ENCODE results near the gene ZNF550.

ZNF550 gene

DNA sequence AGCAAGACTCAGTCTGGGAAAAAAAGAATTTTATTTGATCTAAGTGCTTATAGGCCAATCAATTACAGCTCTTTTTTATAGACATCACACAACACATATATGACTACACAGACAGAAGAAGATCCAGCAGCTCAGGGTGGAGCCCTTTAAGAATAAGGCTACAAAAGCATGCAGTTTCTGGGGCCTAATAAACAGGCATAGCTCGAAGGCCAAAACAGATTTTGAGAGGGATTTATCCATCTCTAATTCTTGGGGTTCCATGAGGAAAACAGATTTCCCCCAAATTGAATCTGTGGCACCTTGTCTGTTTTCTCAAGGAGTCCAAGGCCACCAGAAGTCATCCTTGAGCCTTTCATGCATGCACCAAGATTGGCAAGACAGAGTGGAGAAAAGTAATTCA lies 3.9 kb upstream of the ZNF550 start:
- ChIA-PET POLR2A (ENCODE audit: low non-redundant PET) (no interaction called here), CTCF (interaction anchor here (0.6 kb wide), 1 partner anchor 308 kb away, joined by 3 read pairs; no protein-coding TSS in a partner anchor)
- DNase-seq (ENCODE audit: low spot score) = no peak
- TF ChIP-seq, protein P1, sequence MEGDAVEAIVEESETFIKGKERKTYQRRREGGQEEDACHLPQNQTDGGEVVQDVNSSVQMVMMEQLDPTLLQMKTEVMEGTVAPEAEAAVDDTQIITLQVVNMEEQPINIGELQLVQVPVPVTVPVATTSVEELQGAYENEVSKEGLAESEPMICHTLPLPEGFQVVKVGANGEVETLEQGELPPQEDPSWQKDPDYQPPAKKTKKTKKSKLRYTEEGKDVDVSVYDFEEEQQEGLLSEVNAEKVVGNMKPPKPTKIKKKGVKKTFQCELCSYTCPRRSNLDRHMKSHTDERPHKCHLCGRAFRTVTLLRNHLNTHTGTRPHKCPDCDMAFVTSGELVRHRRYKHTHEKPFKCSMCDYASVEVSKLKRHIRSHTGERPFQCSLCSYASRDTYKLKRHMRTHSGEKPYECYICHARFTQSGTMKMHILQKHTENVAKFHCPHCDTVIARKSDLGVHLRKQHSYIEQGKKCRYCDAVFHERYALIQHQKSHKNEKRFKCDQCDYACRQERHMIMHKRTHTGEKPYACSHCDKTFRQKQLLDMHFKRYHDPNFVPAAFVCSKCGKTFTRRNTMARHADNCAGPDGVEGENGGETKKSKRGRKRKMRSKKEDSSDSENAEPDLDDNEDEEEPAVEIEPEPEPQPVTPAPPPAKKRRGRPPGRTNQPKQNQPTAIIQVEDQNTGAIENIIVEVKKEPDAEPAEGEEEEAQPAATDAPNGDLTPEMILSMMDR (conservative IDR thresholded peaks at IDR 0.05; ENCODE audit: low read depth) = no peak
- no peak overlapping the region for H3K27ac ChIP-seq

DNA sequence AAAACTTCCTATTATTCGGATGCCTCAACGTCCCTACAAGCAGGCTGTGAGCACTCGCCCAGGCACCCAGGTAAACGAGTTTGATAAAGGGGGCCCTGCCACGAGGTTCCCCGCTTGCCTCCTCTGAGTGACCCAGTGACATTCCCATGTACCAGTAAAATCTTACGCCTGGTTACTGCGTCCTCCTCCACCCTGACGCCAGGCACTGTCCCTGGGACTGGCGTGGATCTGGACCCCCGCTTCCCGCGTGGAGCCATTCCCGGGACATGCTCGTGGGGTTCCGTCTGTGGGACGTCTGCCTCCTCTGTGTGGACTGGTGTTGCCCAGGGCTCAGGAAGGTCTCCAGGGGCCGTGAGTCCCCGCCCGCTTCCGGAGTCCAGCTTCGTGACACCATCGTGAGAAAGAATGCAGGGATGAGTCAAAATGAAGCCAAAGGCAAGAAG lies 407 bp upstream of the ZNF550 start:
- CTCF ChIA-PET = no interaction called here
- TF ChIP-seq, protein P1 (conservative IDR thresholded peaks at IDR 0.05; ENCODE audit: low read depth) = no peak
- H3K27ac ChIP-seq = peak overlapping the region; percentile 66
- POLR2A ChIA-PET (ENCODE audit: low non-redundant PET) = no interaction called here
- DNase-seq (ENCODE audit: low spot score) = peak; percentile 64

DNA sequence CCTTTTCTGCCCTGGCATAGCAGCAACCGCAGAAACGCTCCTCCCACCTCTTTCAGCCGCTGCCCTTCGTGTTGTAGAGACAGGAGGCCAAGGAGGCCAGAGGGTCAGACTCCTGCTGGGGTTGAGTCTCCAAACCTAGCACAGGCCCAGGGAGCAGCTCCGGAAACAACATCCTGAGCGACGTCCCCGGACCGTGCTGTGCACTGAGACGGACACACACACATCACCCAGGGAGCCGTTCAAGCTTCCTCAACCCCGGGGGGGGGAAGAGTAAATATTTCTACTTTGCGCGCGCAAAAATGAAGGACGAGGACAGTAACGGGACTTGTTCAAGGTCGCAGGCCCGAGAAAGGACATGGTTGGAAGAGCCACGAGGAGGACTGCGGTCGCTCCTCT lies 657 bp downstream of the ZNF550 start:
- peak overlapping the region; percentile 66 for H3K27ac ChIP-seq
- TF ChIP-seq, protein P1 (conservative IDR thresholded peaks at IDR 0.05; ENCODE audit: low read depth) = no peak
- ChIA-PET CTCF (interaction anchor here (0.7 to 1.1 kb wide), 2 partner anchors 167 to 596 kb away, joined by 3 read pairs; no protein-coding TSS in a partner anchor), POLR2A (ENCODE audit: low non-redundant PET) (interaction anchor here (0.6 kb wide), 1 partner anchor 8 kb away, joined by 3 read pairs; no protein-coding TSS in a partner anchor)
- DNase-seq (ENCODE audit: low spot score) = peak; percentile 51

DNA sequence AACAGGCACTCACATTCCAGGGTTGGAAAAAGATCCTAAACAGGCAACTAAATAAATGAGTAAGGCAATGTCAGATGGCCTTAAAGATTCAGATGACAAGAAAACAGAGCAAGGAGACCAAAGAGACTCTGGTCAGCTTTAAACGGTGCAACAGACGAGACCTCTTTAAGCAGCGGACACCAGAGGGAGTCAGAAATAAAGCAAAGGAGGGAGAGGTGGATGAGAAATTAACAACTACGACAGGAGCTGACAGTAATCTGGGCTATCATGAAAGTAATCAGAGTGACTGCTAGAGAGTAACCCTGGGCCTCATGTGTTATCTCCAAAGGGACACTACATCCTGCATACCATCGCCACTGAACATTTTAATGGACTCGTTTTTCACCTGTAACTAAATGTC lies 1.1 kb downstream of the ZNF550 start:
- H3K27ac ChIP-seq = no peak overlapping the region
- TF ChIP-seq, protein P1 (conservative IDR thresholded peaks at IDR 0.05; ENCODE audit: low read depth) = no peak
- DNase-seq (ENCODE audit: low spot score) = peak; percentile 10
- CTCF ChIA-PET = interaction anchor here (1.1 kb wide), 1 partner anchor 597 kb away, joined by 3 read pairs; no protein-coding TSS in a partner anchor
- POLR2A ChIA-PET (ENCODE audit: low non-redundant PET) = interaction anchor here (0.6 kb wide), 1 partner anchor 8 kb away, joined by 3 read pairs; no protein-coding TSS in a partner anchor

DNA sequence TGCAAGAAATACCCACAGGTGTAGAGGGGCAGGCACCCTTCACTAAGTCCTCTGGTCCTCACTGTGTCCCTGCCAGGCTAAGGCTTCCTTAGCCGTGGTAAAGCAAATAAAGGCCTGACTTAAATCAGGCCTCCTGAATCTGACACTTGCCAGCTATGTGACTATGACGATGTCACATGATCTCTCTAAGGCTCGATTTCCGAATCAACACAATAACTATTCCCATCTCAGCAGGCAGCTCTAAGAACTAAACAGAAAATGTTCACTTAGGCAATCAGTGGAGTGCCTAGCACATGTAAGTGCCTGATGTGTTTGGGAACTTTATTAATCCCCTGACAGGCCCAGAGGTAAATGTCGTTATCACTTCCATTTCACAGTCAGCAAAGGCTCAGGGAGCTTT lies 2.0 kb downstream of the ZNF550 start:
- ChIA-PET CTCF (no interaction called here), POLR2A (ENCODE audit: low non-redundant PET) (no interaction called here)
- TF ChIP-seq, protein P1 (conservative IDR thresholded peaks at IDR 0.05; ENCODE audit: low read depth) = no peak

DNA sequence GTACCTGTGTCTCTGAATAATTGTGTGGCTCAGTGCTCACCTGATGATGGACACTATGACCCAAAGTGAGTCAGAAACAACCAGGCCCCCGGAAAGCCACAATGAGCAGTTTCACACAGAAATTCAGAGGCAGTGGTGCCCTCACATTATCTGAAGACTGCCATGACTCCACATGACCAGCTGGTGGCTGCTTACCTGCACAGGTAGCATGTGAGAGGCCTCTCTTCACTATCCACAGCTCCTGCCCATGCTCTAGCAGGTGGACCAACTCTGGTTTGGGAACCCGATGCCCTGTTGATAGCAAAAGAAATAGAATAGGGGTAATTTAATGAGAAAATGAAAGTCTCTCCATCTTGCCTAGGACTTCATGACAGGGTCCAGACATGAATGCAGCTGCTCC lies 7.2 kb downstream of the ZNF550 start:
- TF ChIP-seq, protein P1 (conservative IDR thresholded peaks at IDR 0.05; ENCODE audit: low read depth) = no peak
- POLR2A ChIA-PET (ENCODE audit: low non-redundant PET) = no interaction called here

More for the DNA sequence above, 2.0 kb downstream of the ZNF550 start:
- no peak overlapping the region for H3K27ac ChIP-seq
- no peak for DNase-seq (ENCODE audit: low spot score)

More for the DNA sequence above, 7.2 kb downstream of the ZNF550 start:
- CTCF ChIA-PET = no interaction called here
- DNase-seq (ENCODE audit: low spot score) = no peak
- no peak overlapping the region for H3K27ac ChIP-seq
